ENCODE results near the gene ZNF500.
A peak's percentile ranks its signal among the peaks of the same experiment; 100 is the strongest.

Gene ZNF500

GRCh38 chr16:4766875-4767628 lies at the start of gene ZNF500:
ZNF500 (minus strand) TSS chr16:4767162; CDS start chr16:4765978, 1,184 bp downstream.
- POLR2A ChIA-PET = interaction anchor here (3.2 to 3.9 kb wide), 2 partner anchors 33 to 80 kb away, joined by 8 to 43 read pairs; partner anchors contain the start of genes ANKS3, DNAAF8, GLYR1 and UBN1
- Histone ChIP-seq H3K27ac (ENCODE audit: extremely low read depth, low read depth, low read length) (peak within 1 kb of the TSS; percentile 88), H3K4me3 (ENCODE audit: low read depth, low read length) (peak within 1 kb of the TSS; percentile 76), H3K9me3 (ENCODE audit: control insufficient read depth, insufficient read depth, low read depth, low read length) (no peaks in the 10 kb centered on the region), H3K36me3 (ENCODE audit: control insufficient read depth in 2 of 2, insufficient read depth in 1 of 2, low read length in 2 of 2) (peaks cover 7 to 33% of the 10 kb centered on the region in 2 experiments; a peak in 2 of 3 replicates), H3K4me1 (ENCODE audit: control insufficient read depth, insufficient read depth, low read length) (no peaks in the 10 kb centered on the region; the same call in 1 of the 2 replicates)
- CTCF ChIA-PET = interaction anchor here (0.7 kb wide), 1 partner anchor 36 kb away, joined by 3 read pairs; no protein-coding TSS in a partner anchor
- TF ChIP-seq ZNF530 (tag by site-specific recombination; IDR thresholded peaks at IDR 0.05; ENCODE audit: low read depth) = no peak
- no peak for TF ChIP-seq ZNF132 (tag by site-specific recombination; IDR thresholded peaks at IDR 0.05; ENCODE audit: borderline replicate concordance)
- TF ChIP-seq ZNF768 (tag by site-specific recombination; IDR thresholded peaks at IDR 0.05) = no peak
- no peak for TF ChIP-seq GFI1B (tag by site-specific recombination; IDR thresholded peaks at IDR 0.05)
- no peak for TF ChIP-seq MEIS1 (CRISPR knock-in tag; IDR thresholded peaks at IDR 0.05; ENCODE audit: borderline replicate concordance)
- no peak for TF ChIP-seq ZNF473 (tag by site-specific recombination; IDR thresholded peaks at IDR 0.05)
- peak; percentile 82 for TF ChIP-seq PATZ1 (tag by site-specific recombination; IDR thresholded peaks at IDR 0.05)
- TF ChIP-seq PRDM1 (tag by site-specific recombination; IDR thresholded peaks at IDR 0.05) = no peak
- no peak for TF ChIP-seq SETDB1 (IDR thresholded peaks at IDR 0.05; ENCODE audit: insufficient read length, low read length)
- no peak for TF ChIP-seq CTCF (tag by site-specific recombination; IDR thresholded peaks at IDR 0.05)
- TF ChIP-seq ZNF398 (tag by site-specific recombination; IDR thresholded peaks at IDR 0.05) = no peak
- TF ChIP-seq IKZF3 (tag by site-specific recombination; IDR thresholded peaks at IDR 0.05) = no peak
- TF ChIP-seq HIC1 (tag by site-specific recombination; IDR thresholded peaks at IDR 0.05) = peak; percentile 91
- peak; percentile 71 for TF ChIP-seq GLIS1 (tag by site-specific recombination; IDR thresholded peaks at IDR 0.05)
- TF ChIP-seq ZNF558 (tag by site-specific recombination; IDR thresholded peaks at IDR 0.05) = no peak
- 0 out of 2 replicates have a peak, but pooled peaks have one; percentile 25 for TF ChIP-seq ZNF639 (tag by site-specific recombination; IDR thresholded peaks at IDR 0.05)
- TF ChIP-seq OVOL3 (tag by site-specific recombination; IDR thresholded peaks at IDR 0.05) = no peak
- no peak for TF ChIP-seq HOXD13 (CRISPR knock-in tag; IDR thresholded peaks at IDR 0.05; ENCODE audit: borderline replicate concordance)
- TF ChIP-seq ZFP37 (tag by site-specific recombination; IDR thresholded peaks at IDR 0.05) = peak; percentile 74
- TF ChIP-seq ZNF174 (tag by site-specific recombination; IDR thresholded peaks at IDR 0.05) = no peak
- peak; percentile 96 for TF ChIP-seq ZFP69B (tag by site-specific recombination; IDR thresholded peaks at IDR 0.05)
- TF ChIP-seq ZNF701 (tag by site-specific recombination; IDR thresholded peaks at IDR 0.05) = no peak
- no peak for TF ChIP-seq ZNF830 (tag by site-specific recombination; IDR thresholded peaks at IDR 0.05; ENCODE audit: low read depth)
- TF ChIP-seq ZNF350 (tag by site-specific recombination; IDR thresholded peaks at IDR 0.05) = no peak
- TF ChIP-seq ZNF776 (tag by site-specific recombination; IDR thresholded peaks at IDR 0.05; ENCODE audit: borderline replicate concordance) = no peak

Measured in HEK293 (cell line).